NCI-H128 (cell line): ENCODE results near the gene TRIM61.
"Not testable (repeated sequence)": the region's sequence is repeated elsewhere in the genome, so short reads cannot be mapped to it uniquely, and the experiment has no call there.

Source experiments
- DNase-seq: peaks from one replicate; lab custom pipeline; 2025; ENCODE audit not compliant: unreplicated experiment; lab: John Stamatoyannopoulos, UW

Gene TRIM61

DNA sequence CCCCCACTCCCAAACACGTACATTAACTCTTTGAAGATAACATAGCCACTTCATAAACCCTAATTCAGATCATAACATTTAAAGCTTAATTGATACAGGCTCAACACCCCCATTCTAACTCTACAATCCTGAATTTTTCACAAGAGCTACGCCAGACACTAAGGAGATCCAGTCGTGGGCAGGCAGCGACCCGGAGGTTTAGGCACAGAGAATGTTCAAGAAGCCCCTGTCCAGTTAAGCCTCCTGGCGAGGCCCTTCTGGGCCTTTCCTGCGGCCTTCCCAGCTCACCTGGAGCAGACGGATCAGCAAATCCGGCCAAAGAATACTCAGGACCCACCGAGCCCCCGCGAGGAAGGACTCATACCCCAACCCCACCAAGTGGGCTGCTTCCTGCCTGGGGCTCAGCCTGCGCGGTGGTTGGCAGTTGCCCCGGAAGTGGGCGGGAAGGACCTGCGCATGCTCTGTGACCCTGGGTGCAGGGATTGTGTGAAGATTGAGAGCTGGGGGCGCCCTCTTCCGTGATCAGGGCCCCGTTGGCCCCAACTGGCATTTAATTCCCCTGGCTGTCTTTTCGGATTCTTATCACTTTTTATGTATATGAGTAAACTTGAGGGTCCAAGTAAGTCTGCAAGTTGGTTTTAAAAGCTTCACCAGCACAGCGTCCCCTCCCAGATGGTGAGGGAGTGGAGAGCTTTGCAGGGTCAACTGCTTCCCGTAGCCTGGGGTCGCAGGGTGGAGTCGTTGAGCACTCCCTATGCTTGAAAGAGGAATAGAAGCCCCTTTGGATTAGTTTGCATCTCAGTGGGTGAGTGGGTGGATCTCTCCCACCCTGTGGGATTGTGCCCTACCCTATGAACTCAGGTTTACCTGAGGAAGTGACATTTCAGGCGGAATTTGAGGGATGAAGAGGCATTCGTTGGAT, at the start of gene TRIM61:
Gene TRIM61, minus strand, starts transcription at position 415 of the 922 bp plus-strand sequence. CDS start 7,655 bp downstream, outside the sequence.
- DNase-seq = no peak

DNA sequence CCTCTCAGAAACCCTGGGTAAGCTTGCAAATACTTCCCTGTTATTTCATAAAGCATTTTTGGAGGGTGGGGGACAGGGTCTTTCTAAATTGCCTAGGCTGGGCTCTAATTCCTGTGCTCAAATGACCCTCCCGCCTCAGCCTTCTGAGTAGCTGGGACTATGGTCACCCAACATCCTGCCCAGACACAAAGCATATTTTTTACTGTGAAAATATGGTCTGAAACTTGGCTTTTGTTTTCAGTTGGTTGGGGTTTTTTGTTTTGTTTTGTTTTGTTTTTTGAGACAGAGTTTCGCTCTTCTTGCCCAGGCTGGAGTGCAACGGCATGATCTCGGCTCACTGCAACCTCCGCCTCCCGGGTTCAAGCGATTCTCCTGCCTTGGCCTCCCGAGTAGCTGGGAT, 48.3 kb upstream of the TRIM61 start:
- DNase-seq = not testable (repeated sequence)

DNA sequence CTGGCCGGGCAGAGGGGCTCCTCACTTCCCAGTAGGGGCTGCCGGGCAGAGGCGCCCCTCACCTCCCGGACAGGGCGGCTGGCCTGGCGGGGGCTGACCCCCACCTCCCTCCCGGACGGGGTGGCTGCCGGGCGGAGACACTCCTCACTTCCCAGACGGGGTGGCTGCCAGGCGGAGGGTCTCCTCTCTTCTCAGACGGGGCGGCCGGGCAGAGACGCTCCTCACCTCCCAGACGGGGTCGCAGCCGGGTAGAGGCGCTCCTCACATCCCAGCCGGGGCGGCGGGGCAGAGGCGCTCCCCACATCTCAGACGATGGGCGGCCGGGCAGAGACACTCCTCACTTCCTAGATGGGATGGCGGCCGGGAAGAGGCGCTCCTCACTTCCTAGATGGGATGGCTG, 42.5 kb upstream of the TRIM61 start:
- DNase-seq = not testable (repeated sequence)

DNA sequence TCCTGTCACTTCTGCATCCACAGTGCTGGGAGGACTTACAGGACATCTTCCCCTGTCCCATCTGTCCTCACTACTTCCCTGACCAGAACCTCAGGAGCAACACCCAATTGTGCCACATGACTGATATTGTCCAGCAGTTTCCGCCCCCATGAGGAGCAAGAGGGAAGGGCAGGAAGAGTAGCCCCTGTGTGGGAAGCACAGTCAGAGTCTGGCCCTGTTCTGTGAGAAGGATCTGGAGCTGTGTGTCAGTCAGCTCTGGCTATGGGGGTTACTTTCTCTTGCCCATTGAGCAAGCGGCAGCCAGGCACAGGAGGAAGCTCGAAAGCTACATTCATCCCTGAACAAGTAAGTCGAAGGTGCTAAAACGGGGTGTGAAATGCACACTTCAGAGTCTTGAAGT, 39.5 kb upstream of the TRIM61 start:
- no peak for DNase-seq

DNA sequence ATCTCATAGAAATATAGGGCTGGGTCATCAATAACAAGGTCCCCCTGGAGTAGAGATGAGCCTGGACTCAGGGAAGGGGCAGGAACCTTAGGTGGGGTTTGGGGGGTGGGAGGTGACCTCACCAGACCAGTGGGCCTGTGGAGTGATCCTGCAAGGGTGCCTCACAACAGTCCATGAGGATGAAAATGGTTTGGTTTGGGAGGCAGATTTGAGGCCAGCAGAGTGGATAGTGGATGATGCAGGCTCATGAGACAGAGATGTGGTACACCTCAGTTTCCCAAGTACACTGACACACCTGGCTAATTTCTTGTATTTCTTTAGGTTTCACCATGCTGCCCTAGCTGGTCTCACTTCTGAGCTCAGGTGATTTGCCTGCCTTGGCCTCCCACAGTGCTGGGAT, 36.2 kb upstream of the TRIM61 start:
- no peak for DNase-seq

DNA sequence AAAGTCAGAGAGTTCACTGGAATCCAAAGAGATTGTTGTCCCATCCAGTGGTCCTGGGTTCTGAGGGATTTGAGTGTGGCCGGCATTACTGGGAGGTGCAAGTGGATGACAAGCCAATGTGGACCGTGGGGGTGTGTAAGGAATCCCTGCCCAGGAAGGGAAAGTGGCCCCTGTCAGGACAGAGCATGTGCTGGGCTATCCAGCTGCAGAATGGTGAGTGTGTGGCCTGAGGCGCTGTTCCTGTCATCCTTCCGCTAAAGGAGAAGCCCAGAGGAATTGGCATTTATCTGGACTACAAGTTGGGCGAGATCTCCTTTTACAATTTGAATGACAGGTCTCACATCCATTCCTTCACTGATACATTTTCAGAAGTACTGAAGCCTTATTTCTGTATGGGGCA, 33.9 kb upstream of the TRIM61 start:
- DNase-seq = no peak

DNA sequence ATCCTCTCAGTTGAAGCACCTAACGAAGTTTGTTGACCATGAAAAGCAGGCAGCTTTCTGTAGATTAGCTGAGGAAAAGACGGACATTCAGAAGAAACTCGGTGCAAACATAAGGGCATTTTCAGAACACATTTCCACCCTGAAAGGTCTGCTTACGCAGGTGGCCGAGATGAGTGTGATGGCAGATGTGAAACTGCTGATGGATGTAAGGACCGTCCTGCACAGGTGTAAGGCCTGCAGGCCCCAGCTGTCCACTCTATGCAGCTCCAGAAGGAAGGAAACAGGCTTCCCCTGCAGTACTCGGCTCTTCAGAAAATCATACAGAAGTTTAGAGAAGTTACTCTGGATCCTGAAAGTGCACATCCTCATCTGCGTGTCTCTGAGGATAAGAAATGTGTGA, 33.5 kb upstream of the TRIM61 start:
- no peak for DNase-seq

DNA sequence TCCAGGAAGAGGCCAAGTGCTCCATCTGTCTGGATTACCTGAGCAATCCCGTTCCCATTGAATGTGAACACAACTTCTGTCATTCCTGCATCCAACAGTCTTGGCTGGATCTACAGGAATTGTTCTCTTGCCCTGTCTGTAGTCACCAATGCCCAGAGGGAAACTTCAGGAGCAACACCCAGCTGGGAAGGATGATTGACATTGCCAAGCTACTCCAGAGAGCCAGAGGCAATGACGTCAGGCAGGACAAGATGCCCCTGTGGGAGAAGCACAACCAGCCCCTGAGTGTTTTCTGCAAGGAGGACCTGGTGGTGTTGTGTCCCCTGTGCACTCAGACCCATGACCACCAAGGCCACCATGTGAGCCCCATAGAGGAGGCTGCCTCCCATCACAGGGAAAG, 33.0 kb upstream of the TRIM61 start:
- DNase-seq = no peak

DNA sequence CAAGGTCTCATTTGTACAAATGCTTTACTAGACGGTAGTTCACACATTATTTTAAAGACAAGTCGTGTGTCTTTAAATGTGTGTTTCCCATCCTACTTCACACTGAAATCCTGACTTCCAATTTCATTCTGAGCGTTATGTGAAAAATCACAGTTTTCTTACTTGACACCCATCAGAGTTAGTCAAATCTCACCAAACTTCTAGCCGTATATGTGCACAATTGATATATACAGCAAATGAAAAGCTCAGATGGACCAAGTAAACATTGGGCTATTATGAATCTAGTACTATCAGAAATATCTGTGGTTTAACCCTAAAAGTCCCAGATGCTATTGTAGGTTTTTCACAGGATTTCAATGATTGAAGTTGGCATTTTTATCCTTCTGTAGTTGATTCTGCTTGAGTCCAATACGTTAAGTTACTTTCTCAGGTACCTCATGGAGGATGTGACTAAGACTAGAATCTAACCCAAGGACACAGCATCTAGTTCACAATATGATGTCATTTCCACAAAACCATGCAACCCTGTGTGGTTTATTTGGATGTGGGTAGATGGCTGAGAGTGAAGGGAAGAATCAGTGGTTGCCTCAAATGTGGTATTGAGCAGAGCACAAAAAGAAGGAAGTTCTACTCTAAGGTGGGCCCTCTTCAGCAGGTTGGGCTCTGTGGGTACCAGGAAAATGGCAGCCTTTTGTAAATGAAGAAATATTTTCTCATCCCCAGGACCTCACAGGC, 32.2 kb upstream of the TRIM61 start:
- DNase-seq = no peak

DNA sequence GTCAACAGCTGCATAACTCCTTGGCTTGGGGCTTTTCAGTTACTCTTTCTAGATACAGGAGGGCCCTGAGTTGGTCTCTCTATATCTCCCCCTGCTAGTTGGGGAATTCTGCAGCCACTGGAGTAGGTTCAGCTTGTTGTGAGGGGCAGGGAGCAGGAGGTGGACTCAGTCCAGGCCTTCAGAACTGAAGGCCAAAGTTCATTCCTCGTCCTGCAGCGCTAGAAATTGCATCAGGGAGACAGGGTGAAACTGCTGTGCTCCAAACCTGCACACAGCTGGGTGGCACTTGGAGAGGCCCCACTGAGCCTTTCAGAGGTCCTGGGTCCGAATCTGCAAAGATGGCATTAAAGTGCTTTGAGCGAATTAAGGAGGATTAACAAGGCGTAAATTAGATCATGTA, 29.4 kb upstream of the TRIM61 start:
- no peak for DNase-seq

DNA sequence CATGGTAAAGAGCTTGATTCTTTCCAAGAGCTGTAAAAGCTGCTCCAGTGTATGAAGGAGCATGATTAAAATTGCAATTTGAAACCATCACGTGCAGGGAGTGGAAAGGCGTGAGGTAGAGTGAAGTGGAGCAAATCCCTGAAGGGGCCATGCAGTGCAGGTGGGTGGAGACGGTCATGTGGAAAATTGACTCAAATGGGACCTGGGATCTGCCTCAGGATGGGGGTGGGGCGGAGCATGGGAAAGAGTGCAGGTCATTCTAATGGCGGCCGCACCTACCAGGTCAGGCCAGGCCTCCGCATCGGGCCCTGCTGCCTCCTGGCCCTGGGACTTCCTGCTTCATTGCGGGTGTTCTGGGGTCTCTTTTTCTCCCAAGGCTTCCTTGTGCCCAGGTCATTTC, 29.0 kb upstream of the TRIM61 start:
- DNase-seq = no peak

DNA sequence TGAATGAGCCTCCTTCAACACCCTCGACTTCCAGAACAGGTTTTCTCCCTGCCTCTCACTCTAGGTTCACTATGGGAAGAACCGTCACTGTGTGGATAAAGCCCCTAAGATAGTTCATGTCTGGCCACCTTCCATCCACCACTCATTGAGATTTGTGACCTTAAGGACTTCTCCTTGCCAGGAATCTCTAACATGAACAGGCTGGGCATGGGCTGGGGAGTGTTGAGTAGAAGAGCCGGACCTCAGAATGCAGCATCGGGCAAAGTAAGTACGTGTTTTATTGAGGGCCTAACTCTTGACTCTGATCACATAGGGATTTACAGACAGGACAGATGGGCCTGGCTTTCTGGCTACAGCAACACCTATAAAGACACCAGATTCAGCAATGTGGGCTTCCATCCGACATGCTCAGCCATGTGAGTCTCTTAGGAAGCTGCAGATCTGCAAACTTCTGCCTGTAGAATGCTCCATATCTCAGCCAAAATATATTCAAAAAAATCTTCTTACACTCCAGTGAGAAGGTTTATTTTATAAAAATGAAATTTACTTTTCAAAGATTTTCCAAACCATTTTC, 28.0 kb upstream of the TRIM61 start:
- no peak for DNase-seq

DNA sequence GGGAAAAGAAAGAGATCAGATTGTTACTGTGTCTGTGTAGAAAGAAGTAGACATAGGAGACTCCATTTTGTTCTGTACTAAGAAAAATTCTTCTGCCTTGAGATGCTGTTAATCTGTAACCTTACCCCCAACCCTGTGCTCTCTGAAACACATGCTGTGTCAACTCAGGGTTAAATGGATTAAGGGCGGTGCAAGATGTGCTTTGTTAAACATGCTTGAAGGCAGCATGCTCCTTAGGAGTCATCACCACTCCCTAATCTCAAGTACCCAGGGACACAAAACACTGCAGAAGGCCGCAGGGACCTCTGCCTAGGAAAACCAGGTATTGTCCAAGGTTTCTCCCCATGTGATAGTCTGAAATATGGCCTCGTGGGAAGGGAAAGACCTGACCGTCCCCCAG, 24.5 kb upstream of the TRIM61 start:
- DNase-seq = not testable (repeated sequence)

DNA sequence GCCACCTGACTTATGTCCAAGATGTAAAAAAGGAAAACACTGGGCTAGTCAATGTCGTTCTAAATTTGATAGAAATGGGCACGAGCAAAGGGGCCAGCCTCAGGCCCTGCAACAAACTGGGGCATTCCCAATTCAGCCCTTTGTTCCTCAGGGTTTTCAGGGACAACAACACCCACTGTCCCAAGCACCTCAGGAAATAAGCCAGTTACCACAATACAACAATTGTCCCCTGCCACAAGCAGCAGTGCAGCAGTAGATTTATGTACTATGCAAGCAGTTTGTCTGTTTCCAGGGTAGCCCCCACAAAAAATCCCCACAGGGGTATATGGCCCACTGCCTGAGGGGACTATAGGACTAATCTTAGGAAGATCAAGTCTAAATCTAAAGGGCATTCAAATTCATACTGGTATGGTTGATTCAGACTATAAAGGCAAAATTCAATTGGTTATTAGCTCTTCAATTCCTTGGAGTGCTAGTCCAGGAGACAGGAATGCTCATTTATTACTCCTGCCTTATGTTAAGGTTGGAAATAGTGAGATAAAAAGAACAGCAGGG, 21.1 kb upstream of the TRIM61 start:
- not testable (repeated sequence) for DNase-seq

DNA sequence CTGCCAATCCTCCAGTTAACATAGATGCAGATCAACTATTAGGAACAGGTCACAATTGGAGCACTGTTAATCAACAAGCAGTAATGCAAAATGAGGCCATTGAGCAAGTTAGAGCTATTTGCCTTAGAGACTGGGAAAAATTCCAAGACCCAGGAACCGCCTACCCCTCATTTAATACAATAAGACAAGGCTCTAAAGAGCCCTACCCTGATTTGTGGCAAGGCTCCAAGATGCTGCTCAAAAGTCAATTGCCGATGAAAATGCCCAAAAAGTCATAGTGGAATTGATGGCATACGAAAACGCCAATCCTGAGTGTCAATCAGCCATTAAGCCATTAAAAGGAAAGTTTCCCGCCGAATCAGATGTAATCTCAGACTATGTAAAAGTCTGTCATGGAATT, 20.5 kb upstream of the TRIM61 start:
- no peak for DNase-seq

DNA sequence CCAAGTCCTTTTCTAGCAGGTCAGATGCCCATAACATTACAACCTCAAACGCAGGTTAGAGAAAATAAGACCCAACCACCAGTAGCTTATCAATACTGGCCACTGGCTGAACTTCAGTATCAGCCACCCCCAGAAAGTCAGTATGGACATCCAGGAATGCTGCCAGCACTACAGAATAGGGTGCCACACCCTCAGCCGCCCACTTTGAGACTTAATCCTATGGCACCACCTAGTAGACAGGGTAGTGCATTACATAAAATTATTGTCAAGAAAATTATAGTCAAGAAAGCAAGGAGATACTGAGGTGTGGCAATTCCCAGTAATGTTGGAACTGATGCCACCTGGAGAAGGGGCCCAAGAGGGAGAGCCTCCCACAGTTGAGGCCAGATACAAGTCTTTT, 19.9 kb upstream of the TRIM61 start:
- DNase-seq = no peak

DNA sequence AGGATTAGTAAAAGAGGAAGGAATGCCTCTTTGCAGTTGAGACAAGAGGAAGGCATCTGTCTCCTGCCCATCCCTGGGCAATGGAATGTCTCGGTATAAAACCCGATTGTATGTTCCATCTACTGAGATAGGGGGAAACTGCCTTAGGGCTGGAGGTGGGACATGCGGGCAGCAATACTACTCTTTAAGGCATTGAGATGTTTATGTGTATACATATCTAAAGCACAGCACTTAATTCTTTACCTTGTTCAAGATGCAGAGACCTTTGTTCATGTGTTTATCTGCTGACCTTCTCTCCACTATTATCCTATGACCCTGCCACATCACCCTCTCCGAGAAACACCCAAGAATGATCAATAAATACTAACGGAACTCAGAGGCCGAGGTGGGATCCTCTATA, 18.7 kb upstream of the TRIM61 start:
- not testable (repeated sequence) for DNase-seq

DNA sequence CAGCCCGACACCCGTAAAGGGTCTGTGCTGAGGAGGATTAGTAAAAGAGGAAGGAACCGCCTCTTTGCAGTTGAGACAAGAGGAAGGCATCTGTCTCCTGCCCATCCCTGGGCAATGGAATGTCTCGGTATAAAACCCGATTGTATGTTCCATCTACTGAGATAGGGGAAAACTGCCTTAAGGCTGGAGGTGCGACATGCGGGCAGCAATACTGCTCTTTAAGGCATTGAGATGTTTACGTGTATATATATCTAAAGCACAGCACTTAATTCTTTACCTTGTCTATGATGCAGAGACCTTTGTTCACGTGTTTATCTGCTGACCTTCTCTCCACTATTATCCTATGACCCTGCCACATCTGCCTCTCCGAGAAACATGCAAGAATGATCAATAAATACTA, 13.3 kb upstream of the TRIM61 start:
- DNase-seq = not testable (repeated sequence)

DNA sequence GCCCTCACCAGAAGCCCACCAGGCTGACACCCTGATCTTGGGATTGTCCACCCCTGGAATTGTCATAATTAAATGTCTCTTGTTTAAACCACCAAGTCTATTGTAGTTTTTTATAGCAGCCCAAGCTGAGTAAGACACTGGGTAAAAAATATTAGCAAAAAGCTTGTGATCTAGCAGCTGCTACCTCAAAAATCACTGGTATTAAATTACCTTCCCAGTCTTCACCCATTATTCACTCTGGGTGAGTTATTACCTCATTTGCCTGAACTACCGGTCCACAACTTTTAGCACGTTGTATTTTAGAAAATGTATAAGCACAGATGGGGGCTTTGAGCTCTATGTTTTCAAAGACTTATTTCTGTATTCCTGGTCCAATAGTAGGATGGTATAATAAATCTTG, 12.0 kb upstream of the TRIM61 start:
- DNase-seq = no peak

DNA sequence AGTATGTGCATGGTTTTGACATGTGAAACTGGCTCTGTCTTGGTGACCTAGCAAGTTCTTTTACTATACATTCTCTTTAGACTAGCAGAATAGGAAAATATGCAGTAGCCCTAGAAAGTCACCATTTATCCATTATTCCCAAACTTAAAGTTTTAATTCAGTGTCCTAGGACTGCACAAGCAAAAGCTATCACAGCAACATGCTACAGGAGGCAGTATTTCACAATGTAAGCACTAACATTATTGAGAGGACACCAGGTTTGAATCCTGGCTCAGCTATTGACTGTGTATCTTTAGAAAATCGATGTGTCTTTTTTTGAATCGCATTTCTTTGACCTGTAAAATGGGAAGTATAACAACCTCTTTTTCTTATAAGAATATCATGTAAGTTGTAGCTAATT, 5.5 kb downstream of the TRIM61 start:
- DNase-seq = not testable (repeated sequence)

DNA sequence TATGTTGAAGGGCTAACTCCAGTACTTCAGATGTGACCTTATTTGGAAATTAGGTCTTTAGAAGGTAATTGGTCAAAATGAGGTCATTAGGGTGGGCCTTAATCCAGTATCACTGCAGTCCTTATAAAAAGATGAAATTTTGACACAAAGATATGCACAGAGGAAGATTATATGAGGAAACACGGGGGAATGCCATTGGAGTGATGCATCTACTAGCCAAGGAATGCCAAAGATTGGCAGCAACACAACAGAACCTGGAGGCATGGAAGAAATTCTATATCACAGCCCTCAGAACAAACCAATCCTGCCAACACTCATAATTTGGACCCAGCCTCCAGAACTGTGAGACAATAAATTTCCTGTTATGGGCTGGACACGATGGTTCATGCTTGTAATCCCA, 17.6 kb downstream of the TRIM61 start:
- no peak for DNase-seq

DNA sequence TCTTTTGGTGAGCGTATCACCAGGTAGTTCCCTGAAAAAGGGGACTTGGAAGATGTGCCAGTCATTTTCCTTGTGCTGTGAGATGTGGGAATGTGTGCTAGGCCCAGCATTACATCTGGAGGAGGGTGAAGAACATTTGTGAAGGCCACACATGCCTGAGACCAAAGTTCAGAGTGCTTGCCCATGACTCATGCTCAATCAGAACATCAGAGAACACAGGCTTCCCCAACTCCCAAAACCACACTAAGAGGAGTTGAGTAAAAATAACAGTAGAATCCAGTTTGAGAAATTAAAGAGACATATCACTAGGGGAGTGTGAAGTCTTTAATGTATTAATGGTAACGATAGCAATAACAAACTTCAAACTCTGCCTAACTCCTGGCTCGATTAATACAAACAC, 18.0 kb downstream of the TRIM61 start:
- not testable (repeated sequence) for DNase-seq
